HepG2 (cell line): ENCODE data around the gene WSCD2.

ENCODE experiments used
- BRCA1 ChIP-seq: sonication (generic); formaldehyde crosslinking; IDR thresholded peaks from 2 replicates; pipeline ENCODE4 v1.4.0; 2020; ENCODE audit warnings: missing genetic modification reagents
- TAF1 ChIP-seq: sonication (generic); formaldehyde crosslinking; IDR thresholded peaks from 2 replicates; pipeline ENCODE4 v1.4.0; 2020; ENCODE audit warnings: missing genetic modification reagents
- TMF1 ChIP-seq: sonication (generic); formaldehyde crosslinking; IDR thresholded peaks from 2 replicates; pipeline ENCODE4 v1.8.1; 2022; ENCODE audit warnings: low read depth, missing genetic modification reagents
- ZNF549 ChIP-seq: sonication (generic); formaldehyde crosslinking; IDR thresholded peaks from 2 replicates; pipeline ENCODE4 v1.5.0; 2020; ENCODE audit warnings: missing genetic modification reagents
- TF ChIP-seq, protein P1 (sequence below): sonication (generic); formaldehyde crosslinking; IDR thresholded peaks from 2 replicates; pipeline ENCODE4 v1.5.0; 2020; ENCODE audit warnings: missing genetic modification reagents

DNA sequence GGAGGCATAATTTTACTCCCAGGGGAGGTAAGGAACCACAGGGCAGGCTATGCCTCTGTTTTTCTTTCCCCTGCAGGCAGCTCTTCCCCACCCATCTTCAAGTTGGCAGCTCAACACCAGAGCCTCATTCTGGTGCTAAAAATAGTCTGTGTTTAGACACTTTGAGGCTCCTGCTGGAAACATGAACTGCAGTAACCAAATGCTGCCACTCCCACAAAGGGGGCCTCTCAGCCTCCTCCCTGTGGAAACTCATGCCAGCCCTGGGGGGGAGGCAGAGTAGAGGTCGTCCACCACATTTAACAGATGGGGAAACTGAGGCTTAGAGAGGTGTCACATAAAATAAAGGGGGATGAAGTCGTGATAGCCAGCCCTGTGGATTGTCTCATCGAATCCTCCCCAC lies 61.4 kb downstream of the WSCD2 start:
- TF ChIP-seq TMF1 (no peak), ZNF549 (CRISPR knock-in tag) (no peak), TAF1 (no peak), BRCA1 (CRISPR knock-in tag) (no peak)
- TF ChIP-seq, protein P1, sequence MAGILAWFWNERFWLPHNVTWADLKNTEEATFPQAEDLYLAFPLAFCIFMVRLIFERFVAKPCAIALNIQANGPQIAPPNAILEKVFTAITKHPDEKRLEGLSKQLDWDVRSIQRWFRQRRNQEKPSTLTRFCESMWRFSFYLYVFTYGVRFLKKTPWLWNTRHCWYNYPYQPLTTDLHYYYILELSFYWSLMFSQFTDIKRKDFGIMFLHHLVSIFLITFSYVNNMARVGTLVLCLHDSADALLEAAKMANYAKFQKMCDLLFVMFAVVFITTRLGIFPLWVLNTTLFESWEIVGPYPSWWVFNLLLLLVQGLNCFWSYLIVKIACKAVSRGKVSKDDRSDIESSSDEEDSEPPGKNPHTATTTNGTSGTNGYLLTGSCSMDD (CRISPR knock-in tag): no peak
